Prostate gland (tissue), 2 donors: ENCODE data around the gene SNX4.

Experiments used
- CTCF ChIP-seq, 4 experiments: fragments of 200-600 bp in 2 of 4; fragments of 450-650 bp in 2 of 4; sonication (generic) in 2 of 4; IDR thresholded peaks; 1 replicate in 3 of 4; 2 replicates in 1 of 4; pipeline ENCODE4 v1.5.1; 2016 to 2019; ENCODE audit warnings: antibody characterized with exemption in 4 of 4, mild to moderate bottlenecking in 2 of 4, moderate library complexity in 2 of 4
- POLR2A ChIP-seq: fragments of 450-650 bp; IDR thresholded peaks from one replicate; pipeline ENCODE4 v1.6.1; 2016; ENCODE audit warnings: antibody characterized with exemption, mild to moderate bottlenecking

- TF ChIP-seq CTCF (IDR thresholded peaks at IDR 0.05) (no peak), POLR2A (no peak)
Measured at GRCh38 chr3:125431391-125431790, 88.6 kb downstream of the SNX4 start.
